Neural cell (in vitro differentiated cells): ENCODE data around the gene PDE3A. TPM values are rescaled to one million over a fixed set of nuclear protein-coding genes. Genes with fewer than 3 reads are reported as not detected.

Source experiments
- H2AFZ ChIP-seq: fragments of 200-600, 300-800 bp; sonication (generic), shearing (Covaris generic); 2 replicates; pipeline ENCODE4 v1.6.0; 2014; ENCODE audit warnings: low read depth, mild to moderate bottlenecking, antibody characterized with exemption, low read length, moderate library complexity
- H3F3A ChIP-seq: fragments of 200-600 bp; shearing (Covaris generic); 2 replicates; pipeline ENCODE4 v1.6.1; 2016; ENCODE audit warnings: mild to moderate bottlenecking, moderate library complexity, mixed read lengths, antibody characterized with exemption, low read length; ENCODE audit not compliant: insufficient read depth, poor library complexity, severe bottlenecking
- H3K27ac ChIP-seq: fragments of 200-600, 300-800 bp; sonication (generic), shearing (Covaris generic); 2 replicates; pipeline ENCODE4 v1.5.1; 2014; ENCODE audit warnings: mild to moderate bottlenecking, low read length, moderate library complexity
- H3K27me3 ChIP-seq: fragments of 300-800, 200-600 bp; sonication (generic), shearing (Covaris generic); 2 replicates; pipeline ENCODE4 v1.6.0; 2014; ENCODE audit warnings: mild to moderate bottlenecking, low read depth, low read length, moderate library complexity; ENCODE audit not compliant: insufficient read depth
- H3K36me3 ChIP-seq: fragments of 300-800, 200-600 bp; sonication (generic), shearing (Covaris generic); 2 replicates; pipeline ENCODE4 v1.5.1; 2014; ENCODE audit warnings: mild to moderate bottlenecking, antibody characterized with exemption, low read length, moderate library complexity; ENCODE audit not compliant: insufficient read depth
- H3K4me2 ChIP-seq: fragments of 300-800, 200-600 bp; sonication (generic), shearing (Covaris generic); 2 replicates; pipeline ENCODE4 v1.6.0; 2014; ENCODE audit warnings: mild to moderate bottlenecking, low read length
- H3K4me3 ChIP-seq: fragments of 300-800, 200-600 bp; sonication (generic), shearing (Covaris generic); 2 replicates; pipeline ENCODE4 v1.5.1; 2014; ENCODE audit warnings: mild to moderate bottlenecking, low read length, moderate library complexity
- H3K79me2 ChIP-seq: fragments of 200-600 bp; shearing (Covaris generic); replicated peaks from 2 replicates; pipeline ENCODE4 v1.6.0; 2014; ENCODE audit warnings: mild to moderate bottlenecking, low read length, moderate library complexity; ENCODE audit not compliant: insufficient read depth
- H3K9ac ChIP-seq: fragments of 300-800, 200-600 bp; sonication (generic), shearing (Covaris generic); 2 replicates; pipeline ENCODE4 v1.6.1; 2016; ENCODE audit warnings: mild to moderate bottlenecking, low read length, mixed read lengths
- H3K9me2 ChIP-seq: fragments of 200-600 bp; shearing (Covaris generic); 2 replicates; pipeline ENCODE4 v1.6.1; 2016; ENCODE audit warnings: mild to moderate bottlenecking, low read length, mixed read lengths; ENCODE audit not compliant: insufficient read depth
- H3K9me3 ChIP-seq: fragments of 200-600, 300-800 bp; sonication (generic), shearing (Covaris generic); 2 replicates; pipeline ENCODE4 v1.6.1; 2016; ENCODE audit warnings: mild to moderate bottlenecking, mixed run types, low read length, moderate library complexity, mixed read lengths
- H4K20me1 ChIP-seq: fragments of 200-600 bp; shearing (Covaris generic); 2 replicates; pipeline ENCODE4 v1.6.1; 2016; ENCODE audit warnings: mild to moderate bottlenecking, mixed run types; ENCODE audit not compliant: insufficient read depth
- EP300 ChIP-seq: fragments of 450-650 bp; conservative IDR thresholded peaks from 2 replicates; pipeline ENCODE4 v1.6.1; 2014; ENCODE audit warnings: antibody characterized with exemption, mild to moderate bottlenecking, moderate library complexity; ENCODE audit not compliant: poor library complexity, severe bottlenecking
- EZH2 ChIP-seq: fragments of 200-600, 300-800 bp; shearing (Covaris generic), sonication (generic); IDR thresholded peaks from 2 replicates; pipeline ENCODE4 v1.6.1; 2014; ENCODE audit warnings: antibody characterized with exemption, low read length, borderline replicate concordance, mild to moderate bottlenecking; ENCODE audit not compliant: insufficient read depth, poor library complexity, severe bottlenecking
- MXI1 ChIP-seq: fragments of 450-650 bp; conservative IDR thresholded peaks from 2 replicates; pipeline ENCODE4 v1.6.1; 2014; ENCODE audit warnings: antibody characterized with exemption, mild to moderate bottlenecking; ENCODE audit not compliant: poor library complexity, severe bottlenecking
- POLR2AphosphoS5 ChIP-seq: IDR thresholded peaks from 2 replicates; pipeline ENCODE4 v1.6.1; 2012
- RAD21 ChIP-seq: fragments of 450-650 bp; conservative IDR thresholded peaks from 2 replicates; pipeline ENCODE4 v1.6.1; 2014; ENCODE audit warnings: antibody characterized with exemption, mild to moderate bottlenecking, moderate library complexity
- REST ChIP-seq: IDR thresholded peaks from 2 replicates; pipeline ENCODE4 v1.6.1; 2012; ENCODE audit warnings: borderline replicate concordance
- SMC3 ChIP-seq: fragments of 450-650 bp; conservative IDR thresholded peaks from 2 replicates; pipeline ENCODE4 v1.6.1; 2014; ENCODE audit warnings: antibody characterized with exemption, mild to moderate bottlenecking, moderate library complexity; ENCODE audit not compliant: poor library complexity
- TAF1 ChIP-seq: IDR thresholded peaks from 2 replicates; pipeline ENCODE4 v1.6.1; 2012; ENCODE audit warnings: low read depth
- polyA plus RNA-seq: library from polyadenylated mRNA; depleted of rRNA; stranded (reverse); fragments of >200 nt; gene quantifications from 2 replicates; pipeline ENCODE4 v1.2.3, GENCODE V29; 2014
- TF ChIP-seq, protein P1 (sequence below): fragments of 450-650 bp; IDR thresholded peaks from 2 replicates; pipeline ENCODE4 v1.5.1; 2014; ENCODE audit warnings: antibody characterized with exemption, mild to moderate bottlenecking, moderate library complexity; ENCODE audit not compliant: poor library complexity, severe bottlenecking

PDE3A gene
- polyA plus RNA-seq, 1 donor from 2014 or later: 0.94 TPM

GRCh38 chr12:20493934-20494333 is 125.6 kb downstream of the PDE3A start:
- no peak overlapping the region for H2AFZ ChIP-seq
- H3K79me2 ChIP-seq: no peaks in the 10 kb centered on the region
- H3K9me2 ChIP-seq: no peaks in the 10 kb centered on the region
- no peaks in the 10 kb centered on the region for H3K36me3 ChIP-seq
- no peak overlapping the region for H3K27ac ChIP-seq
- no peaks in the 10 kb centered on the region for H3K9me3 ChIP-seq
- no peak overlapping the region for H3K4me2 ChIP-seq
- TF ChIP-seq MXI1 (no peak), TAF1 (no peak), EZH2 (no peak), POLR2AphosphoS5 (no peak), REST (no peak), SMC3 (no peak), EP300 (no peak), RAD21 (no peak)
- TF ChIP-seq, protein P1, sequence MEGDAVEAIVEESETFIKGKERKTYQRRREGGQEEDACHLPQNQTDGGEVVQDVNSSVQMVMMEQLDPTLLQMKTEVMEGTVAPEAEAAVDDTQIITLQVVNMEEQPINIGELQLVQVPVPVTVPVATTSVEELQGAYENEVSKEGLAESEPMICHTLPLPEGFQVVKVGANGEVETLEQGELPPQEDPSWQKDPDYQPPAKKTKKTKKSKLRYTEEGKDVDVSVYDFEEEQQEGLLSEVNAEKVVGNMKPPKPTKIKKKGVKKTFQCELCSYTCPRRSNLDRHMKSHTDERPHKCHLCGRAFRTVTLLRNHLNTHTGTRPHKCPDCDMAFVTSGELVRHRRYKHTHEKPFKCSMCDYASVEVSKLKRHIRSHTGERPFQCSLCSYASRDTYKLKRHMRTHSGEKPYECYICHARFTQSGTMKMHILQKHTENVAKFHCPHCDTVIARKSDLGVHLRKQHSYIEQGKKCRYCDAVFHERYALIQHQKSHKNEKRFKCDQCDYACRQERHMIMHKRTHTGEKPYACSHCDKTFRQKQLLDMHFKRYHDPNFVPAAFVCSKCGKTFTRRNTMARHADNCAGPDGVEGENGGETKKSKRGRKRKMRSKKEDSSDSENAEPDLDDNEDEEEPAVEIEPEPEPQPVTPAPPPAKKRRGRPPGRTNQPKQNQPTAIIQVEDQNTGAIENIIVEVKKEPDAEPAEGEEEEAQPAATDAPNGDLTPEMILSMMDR: no peak
- H3K27me3 ChIP-seq: no peaks in the 10 kb centered on the region
- H3K9ac ChIP-seq: no peak overlapping the region
- no peaks in the 10 kb centered on the region for H3F3A ChIP-seq
- no peak overlapping the region for H3K4me3 ChIP-seq
- no peaks in the 10 kb centered on the region for H4K20me1 ChIP-seq

DNA sequence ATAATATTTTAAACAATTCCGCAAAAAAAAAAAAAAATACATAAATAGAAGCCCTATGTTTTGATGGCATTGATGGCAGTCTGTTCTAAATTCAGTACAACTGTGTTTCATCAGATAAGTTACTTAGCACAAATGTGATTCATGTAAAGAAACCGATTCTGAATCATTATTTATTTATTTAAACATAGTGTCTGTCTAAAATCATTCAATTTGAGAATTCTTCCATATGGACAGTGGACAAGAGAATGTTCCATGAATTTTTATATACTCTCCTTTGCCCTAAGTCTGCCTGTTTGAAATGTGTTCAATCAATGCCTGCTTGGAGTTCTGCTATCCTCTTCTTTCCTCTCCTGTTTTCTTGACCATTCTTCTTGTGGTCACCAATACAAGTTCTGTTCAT is 126.5 kb downstream of the PDE3A start:
- Histone ChIP-seq H3K79me2 (no peaks in the 10 kb centered on the region), H3K4me2 (no peak overlapping the region), H3K9ac (no peak overlapping the region)

More for the DNA sequence above, 126.5 kb downstream of the PDE3A start:
- Histone ChIP-seq H3K9me2 (no peaks in the 10 kb centered on the region), H2AFZ (no peak overlapping the region), H3K9me3 (no peaks in the 10 kb centered on the region), H3K27ac (no peak overlapping the region), H3K4me3 (no peak overlapping the region), H3F3A (no peaks in the 10 kb centered on the region), H4K20me1 (no peaks in the 10 kb centered on the region), H3K27me3 (no peaks in the 10 kb centered on the region), H3K36me3 (no peaks in the 10 kb centered on the region)
- no peak for TF ChIP-seq POLR2AphosphoS5
- TF ChIP-seq, protein P1: no peak
- TF ChIP-seq EP300: no peak
- TF ChIP-seq TAF1: no peak
- no peak for TF ChIP-seq REST
- TF ChIP-seq RAD21: no peak
- no peak for TF ChIP-seq SMC3
- TF ChIP-seq EZH2: no peak
- TF ChIP-seq MXI1: no peak
